ENCODE data around the gene SENP1.

DNA sequence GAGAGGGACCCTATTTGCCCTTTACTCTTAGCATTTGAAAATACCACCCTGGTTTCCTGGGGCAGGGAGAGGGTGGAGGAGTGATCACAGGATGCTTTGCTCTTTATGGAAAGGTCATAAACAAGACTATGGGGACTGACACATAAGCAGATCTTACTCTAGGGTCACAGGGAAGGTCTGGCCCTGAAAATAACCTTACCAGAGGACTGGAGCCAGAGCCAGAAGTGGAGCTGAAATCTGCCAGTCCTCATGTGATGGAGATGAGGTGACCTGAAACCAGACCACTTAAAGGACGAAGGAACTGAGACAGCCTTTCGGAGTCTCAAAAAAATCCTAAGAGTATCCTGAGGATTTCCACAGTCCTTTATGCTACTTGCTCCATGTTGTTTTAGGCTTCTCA, 25.6 kb upstream of the SENP1 start:
- TF ChIP-seq, protein P1, sequence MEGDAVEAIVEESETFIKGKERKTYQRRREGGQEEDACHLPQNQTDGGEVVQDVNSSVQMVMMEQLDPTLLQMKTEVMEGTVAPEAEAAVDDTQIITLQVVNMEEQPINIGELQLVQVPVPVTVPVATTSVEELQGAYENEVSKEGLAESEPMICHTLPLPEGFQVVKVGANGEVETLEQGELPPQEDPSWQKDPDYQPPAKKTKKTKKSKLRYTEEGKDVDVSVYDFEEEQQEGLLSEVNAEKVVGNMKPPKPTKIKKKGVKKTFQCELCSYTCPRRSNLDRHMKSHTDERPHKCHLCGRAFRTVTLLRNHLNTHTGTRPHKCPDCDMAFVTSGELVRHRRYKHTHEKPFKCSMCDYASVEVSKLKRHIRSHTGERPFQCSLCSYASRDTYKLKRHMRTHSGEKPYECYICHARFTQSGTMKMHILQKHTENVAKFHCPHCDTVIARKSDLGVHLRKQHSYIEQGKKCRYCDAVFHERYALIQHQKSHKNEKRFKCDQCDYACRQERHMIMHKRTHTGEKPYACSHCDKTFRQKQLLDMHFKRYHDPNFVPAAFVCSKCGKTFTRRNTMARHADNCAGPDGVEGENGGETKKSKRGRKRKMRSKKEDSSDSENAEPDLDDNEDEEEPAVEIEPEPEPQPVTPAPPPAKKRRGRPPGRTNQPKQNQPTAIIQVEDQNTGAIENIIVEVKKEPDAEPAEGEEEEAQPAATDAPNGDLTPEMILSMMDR (IDR thresholded peaks at IDR 0.05): no peak
- TF ChIP-seq POLR2A (IDR thresholded peaks at IDR 0.05): no peak
